SKM-1 treated with dmso at 0.1 percent for 144 hours (cell line): ENCODE measurements around the gene EVX1.

ENCODE experiments used
- DNase-seq: peaks from one replicate; lab custom pipeline; 2025; ENCODE audit not compliant: unreplicated experiment; lab: John Stamatoyannopoulos, UW

Gene EVX1

GRCh38 chr7:27224983-27225934 is 17.3 kb upstream of the EVX1 start:
- no peak for DNase-seq

- no peak for DNase-seq
Observed at GRCh38 chr7:27229448-27229847, 13.2 kb upstream of the EVX1 start.

- peak; percentile 44 for DNase-seq
Observed at GRCh38 chr7:27235387-27236311, 7.0 kb upstream of the EVX1 start.

- no peak for DNase-seq
Observed at GRCh38 chr7:27237735-27238334, 4.8 kb upstream of the EVX1 start.

GRCh38 chr7:27238979-27239386 is 3.6 kb upstream of the EVX1 start:
- no peak for DNase-seq

- DNase-seq: no peak
Observed at GRCh38 chr7:27239387-27240014, 3.1 kb upstream of the EVX1 start.

GRCh38 chr7:27240015-27240731 is 2.4 kb upstream of the EVX1 start:
- no peak for DNase-seq

GRCh38 chr7:27241189-27242056 is 1.2 kb upstream of the EVX1 start:
- no peak for DNase-seq

- DNase-seq: no peak
Observed at GRCh38 chr7:27242154-27242553, 448 bp upstream of the EVX1 start.

GRCh38 chr7:27243340-27244163 is 950 bp downstream of the EVX1 start:
- DNase-seq: no peak

GRCh38 chr7:27244488-27245123 is 2.0 kb downstream of the EVX1 start:
- no peak for DNase-seq

GRCh38 chr7:27245124-27245797 is 2.7 kb downstream of the EVX1 start:
- no peak for DNase-seq

- DNase-seq: no peak
Observed at GRCh38 chr7:27245798-27246691, 3.4 kb downstream of the EVX1 start.

- no peak for DNase-seq
Observed at GRCh38 chr7:27247000-27247399, 4.4 kb downstream of the EVX1 start.

GRCh38 chr7:27247452-27248426 is 5.1 kb downstream of the EVX1 start:
- DNase-seq: no peak
